Measurements from ENCODE around the gene CMTM4. TPM values are rescaled to one million over a fixed set of nuclear protein-coding genes. Genes with fewer than 3 reads are reported as not detected.

Gene CMTM4
- total RNA-seq, 1 experiment from 2014 or later: 110 TPM

DNA sequence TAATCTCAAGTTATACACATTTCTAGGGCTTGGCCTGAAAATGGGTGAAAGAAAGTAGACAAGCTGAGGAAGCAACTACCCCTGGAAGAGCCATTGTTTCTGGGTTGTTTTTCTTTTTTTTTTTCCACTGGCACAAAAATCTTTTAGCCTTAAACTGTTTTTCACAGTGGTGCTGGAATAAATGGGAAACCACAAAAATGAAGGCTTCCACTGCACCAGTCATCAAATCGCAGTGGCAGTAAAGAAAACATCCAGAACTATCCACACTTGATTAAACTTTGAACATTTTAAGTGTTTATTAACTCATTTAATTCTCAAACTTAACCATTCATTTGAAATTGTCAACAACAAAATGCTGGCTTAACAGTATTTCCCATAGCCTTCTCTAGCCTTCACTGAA lies 14.3 kb downstream of the CMTM4 start:
- H3K36me3 Mint-ChIP-seq (ENCODE audit: insufficient read depth, unreplicated experiment): peaks cover 6% of the 10 kb centered on the region
- intact Hi-C loops (cut with micrococcal nuclease; ENCODE audit: unreplicated experiment): no loop called here
- CTCF ChIA-PET: interaction anchor here (0.6 kb wide), 1 partner anchor 155 kb away, joined by 5 read pairs; no protein-coding TSS in a partner anchor
- H3K27me3 Mint-ChIP-seq (ENCODE audit: unreplicated experiment): no peaks in the 10 kb centered on the region
- DNase-seq: no peak
- no peaks in the 10 kb centered on the region for H3K9me3 Mint-ChIP-seq (ENCODE audit: low read depth, unreplicated experiment)
- no peak overlapping the region for H3K27ac Mint-ChIP-seq (ENCODE audit: unreplicated experiment)
- H3K4me3 Mint-ChIP-seq (ENCODE audit: low read depth, unreplicated experiment): no peak overlapping the region
- no TSS peak for BruUV-seq (replicated peaks)
- H3K4me1 Mint-ChIP-seq (ENCODE audit: low read depth, unreplicated experiment): peaks cover 14% of the 10 kb centered on the region
- TF ChIP-seq, protein P1, sequence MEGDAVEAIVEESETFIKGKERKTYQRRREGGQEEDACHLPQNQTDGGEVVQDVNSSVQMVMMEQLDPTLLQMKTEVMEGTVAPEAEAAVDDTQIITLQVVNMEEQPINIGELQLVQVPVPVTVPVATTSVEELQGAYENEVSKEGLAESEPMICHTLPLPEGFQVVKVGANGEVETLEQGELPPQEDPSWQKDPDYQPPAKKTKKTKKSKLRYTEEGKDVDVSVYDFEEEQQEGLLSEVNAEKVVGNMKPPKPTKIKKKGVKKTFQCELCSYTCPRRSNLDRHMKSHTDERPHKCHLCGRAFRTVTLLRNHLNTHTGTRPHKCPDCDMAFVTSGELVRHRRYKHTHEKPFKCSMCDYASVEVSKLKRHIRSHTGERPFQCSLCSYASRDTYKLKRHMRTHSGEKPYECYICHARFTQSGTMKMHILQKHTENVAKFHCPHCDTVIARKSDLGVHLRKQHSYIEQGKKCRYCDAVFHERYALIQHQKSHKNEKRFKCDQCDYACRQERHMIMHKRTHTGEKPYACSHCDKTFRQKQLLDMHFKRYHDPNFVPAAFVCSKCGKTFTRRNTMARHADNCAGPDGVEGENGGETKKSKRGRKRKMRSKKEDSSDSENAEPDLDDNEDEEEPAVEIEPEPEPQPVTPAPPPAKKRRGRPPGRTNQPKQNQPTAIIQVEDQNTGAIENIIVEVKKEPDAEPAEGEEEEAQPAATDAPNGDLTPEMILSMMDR (IDR thresholded peaks at IDR 0.05; ENCODE audit: unreplicated experiment): no peak

DNA sequence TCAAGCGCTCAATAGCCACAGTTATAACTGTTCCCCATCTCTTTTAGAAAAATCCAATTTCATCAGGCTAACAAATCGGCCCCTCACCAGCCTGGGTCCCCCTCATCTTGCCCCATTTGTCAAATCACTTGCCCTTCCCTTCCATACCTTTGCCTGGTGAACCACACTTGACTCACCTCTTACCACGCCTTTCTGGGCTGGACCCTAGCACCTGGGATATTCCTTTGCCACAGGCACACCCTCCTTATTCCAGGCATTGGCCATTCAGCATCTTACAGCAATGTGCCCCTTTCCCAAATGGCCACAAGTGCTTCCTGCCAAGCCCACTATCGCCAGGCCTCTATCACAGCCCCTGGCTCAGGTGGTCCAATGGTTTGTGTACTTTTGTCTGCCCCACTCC lies 14.9 kb downstream of the CMTM4 start:
- peaks cover 11% of the 10 kb centered on the region for H3K36me3 Mint-ChIP-seq (ENCODE audit: insufficient read depth, unreplicated experiment)
- no peaks in the 10 kb centered on the region for H3K9me3 Mint-ChIP-seq (ENCODE audit: low read depth, unreplicated experiment)
- H3K27me3 Mint-ChIP-seq (ENCODE audit: unreplicated experiment): no peaks in the 10 kb centered on the region
- no peak overlapping the region for H3K4me3 Mint-ChIP-seq (ENCODE audit: low read depth, unreplicated experiment)
- H3K4me1 Mint-ChIP-seq (ENCODE audit: low read depth, unreplicated experiment): peaks cover 17% of the 10 kb centered on the region
- no peak for DNase-seq
- CTCF ChIA-PET: interaction anchor here (0.6 kb wide), 1 partner anchor 154 kb away, joined by 5 read pairs; no protein-coding TSS in a partner anchor
- TF ChIP-seq, protein P1 (IDR thresholded peaks at IDR 0.05; ENCODE audit: unreplicated experiment): no peak
- no TSS peak for BruUV-seq (replicated peaks)
- intact Hi-C loops (cut with micrococcal nuclease; ENCODE audit: unreplicated experiment): no loop called here
- H3K27ac Mint-ChIP-seq (ENCODE audit: unreplicated experiment): no peak overlapping the region

DNA sequence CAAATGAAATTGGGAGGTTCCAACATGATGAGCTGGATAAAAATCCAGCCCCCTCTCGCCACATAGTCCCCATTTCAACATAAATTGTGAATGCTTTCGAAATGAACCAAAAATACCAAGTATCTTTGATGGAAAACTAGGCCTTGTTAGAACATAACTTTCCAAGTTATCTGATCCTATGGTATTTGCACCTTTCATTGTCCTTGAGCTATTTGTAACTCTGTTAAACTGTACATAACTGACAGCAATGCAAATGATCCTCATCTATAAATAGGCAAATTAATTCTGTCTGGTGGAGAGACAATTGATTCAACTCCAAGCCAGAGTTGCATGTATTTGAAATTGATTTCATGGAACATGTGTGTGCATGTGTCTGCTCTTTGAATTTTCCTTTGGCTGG lies 18.2 kb downstream of the CMTM4 start:
- Mint-ChIP-seq H3K27ac (ENCODE audit: unreplicated experiment) (no peak overlapping the region), H3K27me3 (ENCODE audit: unreplicated experiment) (no peaks in the 10 kb centered on the region), H3K4me3 (ENCODE audit: low read depth, unreplicated experiment) (no peak overlapping the region), H3K36me3 (ENCODE audit: insufficient read depth, unreplicated experiment) (peaks cover 13% of the 10 kb centered on the region), H3K9me3 (ENCODE audit: low read depth, unreplicated experiment) (no peaks in the 10 kb centered on the region), H3K4me1 (ENCODE audit: low read depth, unreplicated experiment) (peaks cover 26% of the 10 kb centered on the region)
- TF ChIP-seq, protein P1 (IDR thresholded peaks at IDR 0.05; ENCODE audit: unreplicated experiment): no peak
- BruUV-seq (replicated peaks): no TSS peak
- DNase-seq: no peak
- CTCF ChIA-PET: interaction anchor here (0.5 kb wide), 1 partner anchor 21 kb away, joined by 3 read pairs; no protein-coding TSS in a partner anchor
- intact Hi-C loops (cut with micrococcal nuclease; ENCODE audit: unreplicated experiment): no loop called here

DNA sequence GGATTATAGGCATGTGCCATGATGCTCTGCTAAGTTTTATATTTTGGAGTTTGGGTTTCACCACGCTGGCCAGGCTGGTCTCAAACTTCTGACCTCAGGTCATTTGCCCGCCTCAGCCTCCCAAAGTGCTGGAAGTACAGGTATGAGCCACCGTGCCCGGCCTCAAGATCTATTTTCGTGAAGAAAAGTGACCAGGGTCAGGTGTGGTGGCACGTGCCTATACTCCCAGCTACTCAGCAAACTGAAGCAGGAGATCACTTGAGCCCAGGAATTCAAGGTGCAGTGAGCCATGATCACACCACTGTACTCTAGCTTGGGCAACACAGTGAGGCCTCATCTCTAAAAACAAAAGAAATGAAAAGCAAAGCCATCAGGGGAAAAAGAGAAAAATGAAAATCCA lies 18.7 kb downstream of the CMTM4 start:
- Mint-ChIP-seq H3K9me3 (ENCODE audit: low read depth, unreplicated experiment) (no peaks in the 10 kb centered on the region), H3K27ac (ENCODE audit: unreplicated experiment) (no peak overlapping the region), H3K4me1 (ENCODE audit: low read depth, unreplicated experiment) (peaks cover 26% of the 10 kb centered on the region), H3K27me3 (ENCODE audit: unreplicated experiment) (no peaks in the 10 kb centered on the region), H3K36me3 (ENCODE audit: insufficient read depth, unreplicated experiment) (peaks cover 13% of the 10 kb centered on the region), H3K4me3 (ENCODE audit: low read depth, unreplicated experiment) (no peak overlapping the region)
- no TSS peak for BruUV-seq (replicated peaks)
- TF ChIP-seq, protein P1 (IDR thresholded peaks at IDR 0.05; ENCODE audit: unreplicated experiment): no peak
- CTCF ChIA-PET: interaction anchor here (0.5 kb wide), 1 partner anchor 22 kb away, joined by 3 read pairs; no protein-coding TSS in a partner anchor
- DNase-seq: no peak
- intact Hi-C loops (cut with micrococcal nuclease; ENCODE audit: unreplicated experiment): no loop called here

Data from Calu3 (cell line).